SJCRH30 (cell line): Measurements from ENCODE around the gene RAB11FIP5. TPM values are rescaled to one million over a fixed set of nuclear protein-coding genes. Genes with fewer than 3 reads are reported as not detected.
"Not testable (repeated sequence)": the region's sequence is repeated elsewhere in the genome, so short reads cannot be mapped to it uniquely, and the experiment has no call there.

ENCODE experiments used
- DNase-seq, 2 experiments: peaks; one replicate each; pipeline ENCODE4 v3.0.0-alpha.2; 2015 to 2020
- H3K27ac ChIP-seq: fragments of 250-450 bp; sonication (Bioruptor Pico); 2 replicates; pipeline ENCODE4 v1.5.1; 2020; ENCODE audit warnings: mild to moderate bottlenecking, moderate library complexity
- H3K27me3 ChIP-seq: fragments of 250-450 bp; sonication (Bioruptor Pico); 2 replicates; pipeline ENCODE4 v1.5.1; 2020; ENCODE audit warnings: mild to moderate bottlenecking, moderate library complexity
- H3K36me3 ChIP-seq: fragments of 250-450 bp; sonication (Bioruptor Pico); 2 replicates; pipeline ENCODE4 v1.5.1; 2020; ENCODE audit warnings: mild to moderate bottlenecking, moderate library complexity
- H3K4me1 ChIP-seq: fragments of 250-450 bp; sonication (Bioruptor Pico); 2 replicates; pipeline ENCODE4 v1.5.1; 2020; ENCODE audit warnings: mild to moderate bottlenecking, moderate library complexity
- H3K4me3 ChIP-seq: fragments of 250-450 bp; sonication (Bioruptor Pico); 2 replicates; pipeline ENCODE4 v1.5.1; 2020; ENCODE audit warnings: mild to moderate bottlenecking, moderate library complexity
- H3K9me3 ChIP-seq: fragments of 250-450 bp; sonication (Bioruptor Pico); replicated peaks from 2 replicates; pipeline ENCODE4 v1.5.1; 2020; ENCODE audit warnings: mild to moderate bottlenecking, moderate library complexity
- total RNA-seq: library from RNA; depleted of rRNA; stranded (reverse); fragments of >200 nt; shearing (Covaris generic); gene quantifications from 2 replicates; pipeline ENCODE4 v1.2.3, GENCODE V29; 2014

RAB11FIP5 gene
- total RNA-seq, 1 experiment from 2014 or later: 8.1 TPM

- Histone ChIP-seq H3K36me3 (no peaks in the 10 kb centered on the region), H3K4me1 (peaks cover 2% of the 10 kb centered on the region; the same call in 1 of the 2 replicates), H3K27me3 (no peaks in the 10 kb centered on the region), H3K9me3 (no peaks in the 10 kb centered on the region), H3K4me3 (peak overlapping the region; percentile 94), H3K27ac (peak overlapping the region; percentile 92)
- peak; percentile 46 to 59 for DNase-seq
Observed at GRCh38 chr2:73072129-73072395, 40.7 kb downstream of the RAB11FIP5 start.

- Histone ChIP-seq H3K27me3 (no peaks in the 10 kb centered on the region), H3K36me3 (no peaks in the 10 kb centered on the region), H3K4me3 (peak within 1 kb of the TSS; percentile 94), H3K4me1 (peaks cover 2% of the 10 kb centered on the region; the same call in 1 of the 2 replicates), H3K27ac (peak within 1 kb of the TSS; percentile 92), H3K9me3 (no peaks in the 10 kb centered on the region)
- peak; percentile 98 to 99 for DNase-seq
Observed at GRCh38 chr2:73071360-73072128, 41.2 kb downstream of the RAB11FIP5 start, which contains the start of gene SFXN5. Gene SFXN5 (minus strand): TSS chr2:73071712. CDS start chr2:73071705, 7 bp downstream.

- peak overlapping the region; percentile 92 for H3K27ac ChIP-seq
- H3K4me3 ChIP-seq: peak overlapping the region; percentile 94
- no peaks in the 10 kb centered on the region for H3K9me3 ChIP-seq
- peak; percentile 52 to 66 for DNase-seq
- H3K27me3 ChIP-seq: no peaks in the 10 kb centered on the region
- H3K36me3 ChIP-seq: no peaks in the 10 kb centered on the region; the same call in 1 of the 2 replicates
- H3K4me1 ChIP-seq: peaks cover 2% of the 10 kb centered on the region; the same call in 1 of the 2 replicates
Observed at GRCh38 chr2:73070643-73071359, 41.9 kb downstream of the RAB11FIP5 start.

- peak overlapping the region; percentile 92 for H3K27ac ChIP-seq
- peak in 1 of 2 experiments; percentile 30 for DNase-seq
- H3K36me3 ChIP-seq: peaks cover 3% of the 10 kb centered on the region; the same call in 1 of the 2 replicates
Observed at GRCh38 chr2:73069855-73070642, 42.7 kb downstream of the RAB11FIP5 start.

GRCh38 chr2:73069041-73069854 lies 43.5 kb downstream of the RAB11FIP5 start:
- H3K4me1 ChIP-seq: peaks cover 4% of the 10 kb centered on the region
- no peaks in the 10 kb centered on the region for H3K9me3 ChIP-seq
- DNase-seq: no peak
- peaks cover 3% of the 10 kb centered on the region; the same call in 1 of the 2 replicates for H3K36me3 ChIP-seq
- H3K27me3 ChIP-seq: no peaks in the 10 kb centered on the region
- H3K27ac ChIP-seq: no peak overlapping the region
- H3K4me3 ChIP-seq: peak overlapping the region; percentile 94

More at GRCh38 chr2:73069855-73070642, 42.7 kb downstream of the RAB11FIP5 start:
- Histone ChIP-seq H3K4me3 (peak overlapping the region; percentile 94), H3K9me3 (no peaks in the 10 kb centered on the region), H3K27me3 (no peaks in the 10 kb centered on the region), H3K4me1 (peaks cover 2% of the 10 kb centered on the region; the same call in 1 of the 2 replicates)

- Histone ChIP-seq H3K27ac (no peak overlapping the region), H3K27me3 (no peaks in the 10 kb centered on the region), H3K9me3 (no peaks in the 10 kb centered on the region), H3K4me3 (no peak overlapping the region), H3K4me1 (peaks cover 14% of the 10 kb centered on the region), H3K36me3 (peaks cover 3% of the 10 kb centered on the region; the same call in 1 of the 2 replicates)
- DNase-seq: no peak
Observed at GRCh38 chr2:73068147-73068546, 44.6 kb downstream of the RAB11FIP5 start.

- H3K4me3 ChIP-seq: no peak overlapping the region
- H3K36me3 ChIP-seq: peaks cover 3% of the 10 kb centered on the region; the same call in 1 of the 2 replicates
- H3K9me3 ChIP-seq: no peaks in the 10 kb centered on the region
- H3K4me1 ChIP-seq: peaks cover 14% of the 10 kb centered on the region
- no peaks in the 10 kb centered on the region for H3K27me3 ChIP-seq
- DNase-seq: no peak
- no peak overlapping the region for H3K27ac ChIP-seq
Observed at GRCh38 chr2:73067043-73067442, 45.7 kb downstream of the RAB11FIP5 start.

GRCh38 chr2:73065070-73065469 lies 47.7 kb downstream of the RAB11FIP5 start:
- not testable (repeated sequence) for DNase-seq, H3K9me3 ChIP-seq, H3K27ac ChIP-seq

GRCh38 chr2:73063909-73064875 lies 48.6 kb downstream of the RAB11FIP5 start:
- H3K4me3 ChIP-seq: no peak overlapping the region
- peaks cover 12% of the 10 kb centered on the region for H3K4me1 ChIP-seq
- no peaks in the 10 kb centered on the region for H3K27me3 ChIP-seq
- peak; percentile 48 to 55 for DNase-seq
- peak overlapping the region; percentile 46 for H3K27ac ChIP-seq
- H3K36me3 ChIP-seq: peaks cover 3% of the 10 kb centered on the region; the same call in 1 of the 2 replicates
- H3K9me3 ChIP-seq: no peaks in the 10 kb centered on the region

More at GRCh38 chr2:73065070-73065469, 47.7 kb downstream of the RAB11FIP5 start:
- H3K27me3 ChIP-seq, H3K4me3 ChIP-seq, H3K36me3 ChIP-seq: not testable (repeated sequence)
- peaks cover 14% of the 10 kb centered on the region for H3K4me1 ChIP-seq

GRCh38 chr2:73063472-73063871 lies 49.3 kb downstream of the RAB11FIP5 start:
- DNase-seq: no peak
- Histone ChIP-seq H3K27ac (peak overlapping the region; percentile 46), H3K27me3 (no peaks in the 10 kb centered on the region), H3K9me3 (no peaks in the 10 kb centered on the region), H3K36me3 (peaks cover 3% of the 10 kb centered on the region; the same call in 1 of the 2 replicates), H3K4me1 (peaks cover 12% of the 10 kb centered on the region), H3K4me3 (no peak overlapping the region)

GRCh38 chr2:73059106-73059505 lies 53.6 kb downstream of the RAB11FIP5 start:
- peaks cover 28% of the 10 kb centered on the region for H3K36me3 ChIP-seq
- no peak for DNase-seq
- H3K4me1 ChIP-seq: peaks cover 8% of the 10 kb centered on the region
- H3K27me3 ChIP-seq: no peaks in the 10 kb centered on the region
- peaks cover 4% of the 10 kb centered on the region; the same call in 1 of the 2 replicates for H3K9me3 ChIP-seq
- no peak overlapping the region for H3K27ac ChIP-seq
- no peak overlapping the region for H3K4me3 ChIP-seq

- H3K9me3 ChIP-seq: peaks cover 4% of the 10 kb centered on the region; the same call in 1 of the 2 replicates
- DNase-seq: no peak
- H3K27me3 ChIP-seq: no peaks in the 10 kb centered on the region
Observed at GRCh38 chr2:73054980-73055379, 57.8 kb downstream of the RAB11FIP5 start.

More at GRCh38 chr2:73054980-73055379, 57.8 kb downstream of the RAB11FIP5 start:
- H3K36me3 ChIP-seq: peaks cover 28% of the 10 kb centered on the region
- H3K4me1 ChIP-seq: no peaks in the 10 kb centered on the region
- H3K27ac ChIP-seq: no peak overlapping the region
- no peak overlapping the region for H3K4me3 ChIP-seq
